NCI-H345 treated with DMSO at 0.1 percent for 48 hours (cell line): ENCODE results near the gene KIF12.
"Not testable (repeated sequence)": the region's sequence is repeated elsewhere in the genome, so short reads cannot be mapped to it uniquely, and the experiment has no call there.

Experiments used
- DNase-seq: peaks from one replicate; lab custom pipeline; 2025; ENCODE audit not compliant: unreplicated experiment; lab: John Stamatoyannopoulos, UW

The KIF12 gene

GRCh38 chr9:114048533-114049415, 50.3 kb downstream of the KIF12 start:
- DNase-seq = no peak

DNA sequence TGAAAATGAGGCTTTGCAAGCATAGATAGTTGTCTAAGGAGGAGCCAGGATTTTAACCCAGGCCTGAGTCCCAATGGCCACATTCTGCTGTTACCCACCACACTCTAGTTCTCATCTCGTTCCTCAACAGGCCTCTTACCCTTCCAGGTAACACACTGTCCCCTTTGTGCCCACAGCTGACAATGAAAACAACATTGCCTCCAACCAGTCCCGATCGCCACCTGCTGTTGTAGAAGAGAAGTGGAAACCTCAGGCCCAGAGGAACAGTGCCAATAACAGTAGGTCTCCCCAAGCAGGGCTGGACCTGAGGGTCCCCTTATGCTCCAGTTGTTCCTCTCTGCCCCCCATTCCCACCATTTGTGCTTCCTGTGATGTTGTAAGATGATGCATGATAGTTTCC, 51.4 kb downstream of the KIF12 start:
- DNase-seq = no peak

- DNase-seq = no peak
These were observed 52.2 kb downstream of the KIF12 start for GRCh38 chr9:114046875-114047274.

DNA sequence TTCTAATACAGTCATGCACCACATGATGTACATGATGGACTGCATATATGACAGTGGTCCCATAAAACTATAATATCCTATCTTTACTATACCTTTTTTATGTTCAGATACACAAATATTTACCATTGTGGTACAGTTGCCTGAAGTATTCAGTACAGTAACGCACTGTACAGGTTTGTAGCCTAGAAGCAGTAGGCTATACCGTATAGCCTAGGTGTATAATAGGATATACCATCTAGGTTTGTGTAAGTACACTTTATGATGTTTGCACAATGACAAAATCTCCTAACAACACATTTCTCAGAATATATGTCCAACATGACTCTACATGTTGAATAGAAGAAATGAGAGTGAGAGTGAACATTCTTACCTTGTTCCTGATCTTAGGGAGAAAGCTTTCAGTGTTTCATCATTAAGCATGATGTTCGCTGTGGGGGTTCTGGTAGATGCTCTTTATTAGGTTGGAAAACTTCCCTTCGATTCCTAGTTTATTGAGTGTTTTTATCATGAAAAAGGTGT, 52.8 kb downstream of the KIF12 start:
- no peak for DNase-seq

GRCh38 chr9:114043660-114044059, 55.4 kb downstream of the KIF12 start:
- not testable (repeated sequence) for DNase-seq
